GM12872 (cell line): ENCODE results near the gene SMARCC1.

Source experiments
- TF ChIP-seq, protein P1 (sequence below): IDR thresholded peaks from 3 replicates; pipeline ENCODE4 v1.5.1; 2011; ENCODE audit warnings: low read depth, mild to moderate bottlenecking, low read length, moderate library complexity; ENCODE audit not compliant: insufficient read depth

Gene SMARCC1

DNA sequence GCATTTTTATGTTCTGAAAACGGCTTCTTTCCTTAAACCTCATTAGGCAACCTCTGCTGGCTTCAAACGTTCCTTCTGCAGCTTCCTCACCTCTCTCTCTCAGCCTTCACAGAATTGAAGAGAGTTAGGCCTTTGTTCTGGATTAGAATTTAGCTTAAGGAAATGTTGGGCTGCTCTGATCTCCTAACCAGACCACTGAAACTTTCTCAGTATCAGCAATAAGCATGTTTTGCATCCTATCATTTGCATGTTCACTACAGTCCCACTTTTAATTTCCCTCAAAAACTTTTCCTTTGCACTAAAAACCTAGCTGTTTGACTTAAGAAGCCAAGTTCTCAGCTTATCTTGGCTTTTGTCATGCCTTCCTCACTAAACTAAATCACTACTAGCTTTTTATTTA, 49.5 kb downstream of the SMARCC1 start:
- TF ChIP-seq, protein P1, sequence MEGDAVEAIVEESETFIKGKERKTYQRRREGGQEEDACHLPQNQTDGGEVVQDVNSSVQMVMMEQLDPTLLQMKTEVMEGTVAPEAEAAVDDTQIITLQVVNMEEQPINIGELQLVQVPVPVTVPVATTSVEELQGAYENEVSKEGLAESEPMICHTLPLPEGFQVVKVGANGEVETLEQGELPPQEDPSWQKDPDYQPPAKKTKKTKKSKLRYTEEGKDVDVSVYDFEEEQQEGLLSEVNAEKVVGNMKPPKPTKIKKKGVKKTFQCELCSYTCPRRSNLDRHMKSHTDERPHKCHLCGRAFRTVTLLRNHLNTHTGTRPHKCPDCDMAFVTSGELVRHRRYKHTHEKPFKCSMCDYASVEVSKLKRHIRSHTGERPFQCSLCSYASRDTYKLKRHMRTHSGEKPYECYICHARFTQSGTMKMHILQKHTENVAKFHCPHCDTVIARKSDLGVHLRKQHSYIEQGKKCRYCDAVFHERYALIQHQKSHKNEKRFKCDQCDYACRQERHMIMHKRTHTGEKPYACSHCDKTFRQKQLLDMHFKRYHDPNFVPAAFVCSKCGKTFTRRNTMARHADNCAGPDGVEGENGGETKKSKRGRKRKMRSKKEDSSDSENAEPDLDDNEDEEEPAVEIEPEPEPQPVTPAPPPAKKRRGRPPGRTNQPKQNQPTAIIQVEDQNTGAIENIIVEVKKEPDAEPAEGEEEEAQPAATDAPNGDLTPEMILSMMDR, result no peak

DNA sequence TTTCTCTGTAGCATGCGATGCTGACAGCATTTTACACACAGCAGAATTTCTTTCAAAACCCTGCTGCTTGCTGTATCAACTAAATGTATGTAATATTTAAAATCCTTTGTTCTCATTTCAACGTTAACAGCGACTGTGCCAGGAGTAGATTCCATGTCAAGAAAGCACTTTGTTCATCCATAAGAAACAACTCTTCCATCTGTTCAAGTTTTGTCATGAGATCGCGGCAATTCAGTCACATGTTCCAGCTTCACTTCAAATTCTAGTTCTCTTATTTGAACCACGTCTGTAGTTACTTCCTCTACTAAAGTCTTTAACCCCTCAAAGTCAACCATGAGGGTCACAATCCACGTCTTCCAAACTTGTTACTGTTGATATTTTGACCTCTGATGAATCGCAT, 50.6 kb downstream of the SMARCC1 start:
- TF ChIP-seq, protein P1, result no peak

DNA sequence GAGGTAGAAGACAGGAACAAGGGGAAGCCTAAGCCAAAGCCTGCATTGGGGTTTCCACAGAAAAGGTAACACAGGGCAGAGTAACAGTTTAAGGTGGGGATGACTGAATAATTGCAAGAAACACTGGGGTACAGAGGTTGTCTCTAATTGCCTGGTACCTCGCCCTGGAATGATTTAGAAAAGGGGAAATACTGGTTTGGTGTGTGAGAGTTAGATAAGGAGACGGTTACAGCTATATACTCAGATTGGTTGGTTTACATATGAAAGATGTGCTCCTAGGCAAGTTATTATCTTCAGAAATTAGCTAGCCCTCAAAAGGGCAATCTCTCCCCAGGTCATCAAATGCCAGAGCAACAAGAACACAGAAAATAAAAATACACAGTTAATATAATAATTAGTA, 58.8 kb downstream of the SMARCC1 start:
- TF ChIP-seq, protein P1, result no peak

DNA sequence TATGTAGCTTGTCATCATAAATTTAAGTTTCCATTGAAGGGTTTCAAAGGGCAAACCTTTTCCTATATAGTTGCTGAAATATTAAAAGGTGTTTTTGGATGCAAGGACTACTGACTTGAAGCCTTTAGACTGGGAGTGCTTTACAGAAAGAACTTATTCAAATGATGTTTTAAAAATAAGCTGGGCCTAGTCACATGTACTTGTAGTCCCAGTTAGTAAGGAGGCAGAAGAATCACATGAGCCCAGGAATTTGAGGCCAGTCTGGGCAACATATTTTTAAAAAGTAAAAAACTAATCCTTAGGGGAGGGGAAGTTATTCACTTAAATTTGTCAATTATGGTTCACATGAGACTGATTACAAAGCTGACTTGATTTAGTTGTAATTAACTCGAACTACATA, 65.0 kb downstream of the SMARCC1 start:
- TF ChIP-seq, protein P1, result no peak

DNA sequence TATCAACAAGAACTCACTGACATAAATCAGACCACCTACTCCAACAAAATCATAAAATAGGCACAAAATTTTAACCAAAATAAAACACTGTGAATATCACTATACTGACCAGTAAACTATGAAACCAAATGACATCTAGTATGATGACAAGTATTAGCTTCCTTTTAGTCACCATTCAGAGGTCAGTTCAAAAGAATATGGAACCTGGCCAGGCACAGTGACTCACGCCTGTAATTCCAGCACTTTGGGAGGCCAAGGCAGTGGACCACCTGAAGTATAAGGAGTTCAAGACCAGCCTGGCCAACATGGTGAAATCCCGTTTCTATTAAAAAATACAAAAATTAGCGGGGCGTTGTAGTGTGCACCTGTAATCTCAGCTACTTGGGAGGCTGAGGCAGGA, 65.8 kb downstream of the SMARCC1 start:
- TF ChIP-seq, protein P1, result no peak

DNA sequence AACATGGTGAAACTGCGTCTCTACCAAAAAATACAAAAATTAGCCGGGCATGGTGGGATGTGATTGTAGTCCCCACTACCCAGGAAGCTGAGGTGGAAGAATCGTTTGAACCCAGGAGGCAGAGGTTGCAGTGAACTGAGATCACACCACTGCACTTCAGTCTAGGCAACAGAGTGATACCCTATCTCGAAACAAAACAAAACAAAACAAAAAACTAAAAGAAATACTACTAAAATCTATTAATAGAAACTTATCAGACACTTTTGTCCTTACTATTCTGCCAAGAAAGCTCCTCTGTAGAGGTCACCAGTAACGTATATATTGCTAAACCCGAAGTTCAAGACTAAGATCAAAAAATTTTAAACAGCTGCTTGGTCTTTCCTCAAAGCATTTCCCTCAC, 67.1 kb downstream of the SMARCC1 start:
- TF ChIP-seq, protein P1, result no peak

DNA sequence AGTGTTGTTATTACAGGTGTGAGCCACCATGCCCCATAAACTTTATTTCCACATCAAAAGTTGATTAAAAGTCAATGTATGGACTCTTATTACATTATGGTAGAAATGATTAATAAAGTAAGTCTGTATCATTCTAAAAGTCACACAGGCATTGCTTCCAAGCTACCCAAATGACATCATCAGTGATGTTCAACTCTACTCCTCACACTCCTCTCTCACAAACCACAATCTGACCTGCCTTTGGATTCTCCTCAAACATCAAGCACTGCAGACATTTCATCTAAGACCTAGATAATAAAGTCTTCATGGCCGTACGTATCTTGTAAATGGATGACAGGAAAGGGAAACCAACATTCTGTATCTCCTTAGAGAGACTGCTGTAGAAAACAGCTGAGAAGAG, 68.0 kb downstream of the SMARCC1 start:
- TF ChIP-seq, protein P1, result no peak

DNA sequence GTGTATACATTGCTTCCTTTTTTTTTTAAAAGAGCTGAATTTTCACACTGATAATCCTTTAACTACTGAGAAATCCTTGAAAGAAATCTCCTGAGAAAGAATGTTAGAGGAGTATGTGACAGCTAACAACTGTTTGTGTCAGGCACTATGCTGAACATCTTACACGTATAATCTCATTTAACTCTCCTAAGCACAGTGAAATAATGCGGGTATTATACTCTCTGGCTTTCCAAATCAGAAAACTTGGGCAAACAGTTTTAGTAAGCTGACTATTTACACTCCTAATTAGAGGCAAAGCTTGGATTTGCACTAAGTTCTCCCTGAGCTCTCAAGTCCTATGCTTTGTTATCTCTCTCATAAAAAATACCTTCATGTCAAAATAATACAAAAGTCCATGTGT, 69.3 kb downstream of the SMARCC1 start:
- TF ChIP-seq, protein P1, result no peak
